Pancreas (tissue), 10 donors: Measurements from ENCODE around the gene SHOX. TPM values are rescaled to one million over a fixed set of nuclear protein-coding genes. Genes with fewer than 3 reads are reported as not detected.

Experiments used
- ATAC-seq, 4 donors: fragments of 200-7000 bp; cut with Tn5 transposase; one replicate each; pipeline versions ENCODE4 v1.8.0 to v1.9.1; 2020; ENCODE audit warnings: mild to moderate bottlenecking in 4 of 4, moderate library complexity in 4 of 4
- DNase-seq, 6 donors: peaks; one replicate each; pipeline ENCODE4 v3.0.0-alpha.2; 2020
- FAIRE-seq: peaks from 2 replicates; lab custom pipeline; 2012; peaks lifted over from hg19 to GRCh38; lab: Jason Lieb, UNC
- H3K27ac ChIP-seq, 4 donors: fragments of 200-600 bp; sonication (generic); 1 replicate in 3 of 4; 2 replicates in 1 of 4; pipeline versions ENCODE4 v1.5.0 to v1.8.0; 2020
- H3K27me3 ChIP-seq, 4 donors: fragments of 200-600 bp; one replicate each; pipeline ENCODE4 v1.8.0; 2021
- H3K36me3 ChIP-seq, 3 donors: fragments of 200-600 bp; sonication (generic) in 1 of 3; one replicate each; pipeline versions ENCODE4 v1.5.0 to v1.8.0; 2020 to 2021
- H3K4me1 ChIP-seq, 3 donors: fragments of 200-600 bp; one replicate each; pipeline ENCODE4 v1.8.0; 2021
- H3K4me3 ChIP-seq, 4 donors: fragments of 200-600 bp; sonication (generic) in 2 of 4; one replicate each; pipeline versions ENCODE4 v1.5.0 to v1.8.0; 2020 to 2021
- H3K9me3 ChIP-seq, 4 donors: fragments of 200-600 bp; one replicate each; pipeline ENCODE4 v1.8.0; 2021
- CTCF ChIP-seq, 4 donors: fragments of 200-600 bp; sonication (generic) in 3 of 4; IDR thresholded peaks; one replicate each; pipeline versions ENCODE4 v1.5.0 to v1.8.0; 2021; ENCODE audit warnings: antibody characterized with exemption in 4 of 4
- WGBS, 2 donors: extraction: QIAGEN DNeasy Blood & Tissue Kit; methylation state at CpG; one replicate each; pipeline ENCODE4 v1.1.7; 2013; 5-methylcytosine and 5-hydroxymethylcytosine counted together
- intact Hi-C, 3 donors: fragments of 100-400 bp; cut with DNase I; formaldehyde crosslinking; loops; one replicate each; pipeline versions ENCODE4 v1.11.1 to v1.14.2; 2022
- polyA plus RNA-seq, 2 donors: library from polyadenylated mRNA; stranded (reverse); fragments of 200-250 nt; gene quantifications; one replicate each; pipeline ENCODE4 v1.2.3, GENCODE V29; 2013
- total RNA-seq, 6 donors: library from RNA; stranded (reverse); fragmentation: NEBNext Ultra II Directional in 4 of 6; extraction: Animal tissue kit (Norgen Biotek cat#: 25700) in 4 of 6; gene quantifications; one replicate each; pipeline versions ENCODE4 v1.2.1 to v1.2.4, GENCODE V29; 2021 to 2023
- donor health status: healthy with polysubstance abuse.
- donor health status: DM: no; HTN: no; CAD: no; lungs with moderate emphysema.
- donor health status: DM: no; HTN: no; CAD: no.
- donor health status: control.
- donor health status: control.
- donor health status: Bipolar disorder and iron deficiency.
- donor health status: DM: yes; HTN: yes; CAD: no.
- donor health status: DM: no; HTN: no; CAD: no.
- donor health status: DM: no; HTN: no; CAD: no.
- donor health status: DM: yes; HTN: yes; CAD: no.

Gene SHOX
- total RNA-seq (not detected), polyA plus RNA-seq (not detected)

- WGBS, 2 donors: 1% methylated on average over 83 to 84 of the region's 84 CpGs
- H3K9me3 ChIP-seq: no peaks in the 10 kb centered on the region
- peak in 1 of 6 donors; percentile 52 for DNase-seq
- no peak within 1 kb of the TSS for H3K4me3 ChIP-seq
- H3K27me3 ChIP-seq: peaks cover 0 to 22% (median 2%) of the 10 kb centered on the region in 4 donors
- no peaks in the 10 kb centered on the region for H3K4me1 ChIP-seq
- intact Hi-C loops: no loop called here
- H3K27ac ChIP-seq: no peak within 1 kb of the TSS
- no peak for FAIRE-seq
- ATAC-seq: no peak
- TF ChIP-seq CTCF (IDR thresholded peaks at IDR 0.05): no peak
- no peaks in the 10 kb centered on the region for H3K36me3 ChIP-seq
These were observed at the start of gene SHOX for GRCh38 chrX:630612-631496. TSS of gene SHOX (plus strand) at chrX:630791. CDS start at chrX:630898, 107 bp downstream.

DNA sequence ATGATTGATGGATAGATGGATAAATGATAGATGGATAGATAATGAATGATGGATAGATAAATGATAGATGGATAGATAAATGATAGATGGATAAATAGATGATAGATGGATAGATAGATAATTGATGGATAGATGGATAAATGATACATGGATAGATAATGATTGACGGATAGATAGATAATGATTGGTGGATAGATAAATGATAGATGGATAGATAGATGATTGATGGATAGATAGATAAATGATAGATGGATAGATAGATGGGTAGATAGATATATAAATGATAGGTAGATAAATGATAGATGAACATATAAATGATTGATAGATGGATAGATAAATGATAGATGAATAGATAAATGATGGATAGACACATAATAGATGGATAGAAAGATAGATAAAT is 49.5 kb upstream of the SHOX start:
- Histone ChIP-seq H3K27me3 (no peaks in the 10 kb centered on the region), H3K4me1 (no peaks in the 10 kb centered on the region), H3K36me3 (no peaks in the 10 kb centered on the region), H3K4me3 (no peak overlapping the region), H3K9me3 (no peaks in the 10 kb centered on the region), H3K27ac (no peak overlapping the region)
- FAIRE-seq (no peak), DNase-seq (no peak), ATAC-seq (no peak)
- 67 to 72% methylated on average over 1 of the region's 1 CpG for WGBS, 2 donors
- no peak for TF ChIP-seq CTCF (IDR thresholded peaks at IDR 0.05)
- intact Hi-C loops: no loop called here

DNA sequence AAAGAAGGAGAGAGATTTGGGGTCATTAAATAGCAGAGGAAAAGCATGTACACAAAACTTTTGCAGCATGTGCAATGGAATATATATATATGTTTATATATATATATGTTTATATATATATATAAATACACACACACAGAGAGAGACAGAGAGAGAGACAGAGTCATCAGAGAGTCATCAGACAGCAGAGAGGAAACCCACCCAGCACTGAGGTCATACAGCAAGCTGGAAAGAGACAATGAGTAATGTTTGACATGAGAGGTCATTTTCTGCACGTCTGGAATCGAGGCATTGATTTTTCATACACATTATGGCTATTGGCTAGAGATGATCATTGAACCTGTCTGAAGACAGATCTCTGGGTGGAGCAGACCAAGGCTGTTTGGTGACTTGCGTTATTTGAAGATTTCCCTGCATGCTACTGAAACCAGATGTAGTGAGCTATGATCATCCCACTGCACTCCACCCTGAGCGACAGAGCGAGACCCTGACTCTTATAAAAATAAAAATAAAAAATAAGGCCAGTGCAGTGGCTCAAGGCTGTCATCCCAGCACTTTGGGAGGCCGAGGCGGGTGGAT is 48.8 kb upstream of the SHOX start:
- no peaks in the 10 kb centered on the region for H3K27me3 ChIP-seq
- H3K4me1 ChIP-seq: no peaks in the 10 kb centered on the region
- ATAC-seq: no peak
- DNase-seq: no peak
- H3K27ac ChIP-seq: no peak overlapping the region
- intact Hi-C loops: no loop called here
- no peak overlapping the region for H3K4me3 ChIP-seq
- no peaks in the 10 kb centered on the region for H3K9me3 ChIP-seq
- WGBS, 2 donors: 71 to 73% methylated on average over 7 of the region's 7 CpGs
- no peak for FAIRE-seq
- no peak for TF ChIP-seq CTCF (IDR thresholded peaks at IDR 0.05)
- no peaks in the 10 kb centered on the region for H3K36me3 ChIP-seq

- no peak overlapping the region for H3K27ac ChIP-seq
- ATAC-seq: no peak
- intact Hi-C loops: no loop called here
- TF ChIP-seq CTCF (IDR thresholded peaks at IDR 0.05): no peak
- no peaks in the 10 kb centered on the region for H3K9me3 ChIP-seq
- H3K4me1 ChIP-seq: no peaks in the 10 kb centered on the region
- H3K36me3 ChIP-seq: no peaks in the 10 kb centered on the region
- WGBS, 2 donors: 41 to 50% methylated on average over 1 of the region's 1 CpG
- no peaks in the 10 kb centered on the region for H3K27me3 ChIP-seq
- H3K4me3 ChIP-seq: no peak overlapping the region
- FAIRE-seq: no peak
- DNase-seq: no peak
These were observed 46.0 kb upstream of the SHOX start for GRCh38 chrX:584572-584971.
